GM18517 (cell line): Measurements from ENCODE around the gene G6PC2.
"Not testable (repeated sequence)": the region's sequence is repeated elsewhere in the genome, so short reads cannot be mapped to it uniquely, and the experiment has no call there.

ENCODE experiments used
- ATAC-seq: cut with Tn5 transposase; IDR thresholded peaks from one replicate; pipeline ENCODE4 v1.9.1; 2021; ENCODE audit warnings: mild to moderate bottlenecking, moderate library complexity; ENCODE audit not compliant: unreplicated experiment

The G6PC2 gene, protein sequence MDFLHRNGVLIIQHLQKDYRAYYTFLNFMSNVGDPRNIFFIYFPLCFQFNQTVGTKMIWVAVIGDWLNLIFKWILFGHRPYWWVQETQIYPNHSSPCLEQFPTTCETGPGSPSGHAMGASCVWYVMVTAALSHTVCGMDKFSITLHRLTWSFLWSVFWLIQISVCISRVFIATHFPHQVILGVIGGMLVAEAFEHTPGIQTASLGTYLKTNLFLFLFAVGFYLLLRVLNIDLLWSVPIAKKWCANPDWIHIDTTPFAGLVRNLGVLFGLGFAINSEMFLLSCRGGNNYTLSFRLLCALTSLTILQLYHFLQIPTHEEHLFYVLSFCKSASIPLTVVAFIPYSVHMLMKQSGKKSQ

DNA sequence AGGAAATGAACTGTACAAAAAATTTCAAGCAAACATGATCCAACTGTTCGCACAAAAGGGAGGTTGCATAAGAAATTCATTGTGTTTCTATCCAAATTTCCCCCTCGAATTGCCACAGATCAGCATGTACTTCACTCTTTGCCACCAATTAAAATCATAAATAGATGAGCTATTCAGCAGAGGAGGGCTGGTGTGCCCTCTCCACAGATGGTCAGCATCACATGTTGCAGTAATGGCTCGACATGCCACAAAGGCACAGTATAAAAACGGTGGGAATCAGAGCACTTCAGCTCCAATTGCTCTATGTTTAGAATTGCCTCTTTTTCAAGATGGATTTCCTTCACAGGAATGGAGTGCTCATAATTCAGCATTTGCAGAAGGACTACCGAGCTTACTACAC lies at the start of gene G6PC2:
TSS of gene G6PC2 (plus strand) at position 289 of the 400 bp plus-strand sequence. CDS start at position 330, 41 bp downstream.
- no peak for ATAC-seq

DNA sequence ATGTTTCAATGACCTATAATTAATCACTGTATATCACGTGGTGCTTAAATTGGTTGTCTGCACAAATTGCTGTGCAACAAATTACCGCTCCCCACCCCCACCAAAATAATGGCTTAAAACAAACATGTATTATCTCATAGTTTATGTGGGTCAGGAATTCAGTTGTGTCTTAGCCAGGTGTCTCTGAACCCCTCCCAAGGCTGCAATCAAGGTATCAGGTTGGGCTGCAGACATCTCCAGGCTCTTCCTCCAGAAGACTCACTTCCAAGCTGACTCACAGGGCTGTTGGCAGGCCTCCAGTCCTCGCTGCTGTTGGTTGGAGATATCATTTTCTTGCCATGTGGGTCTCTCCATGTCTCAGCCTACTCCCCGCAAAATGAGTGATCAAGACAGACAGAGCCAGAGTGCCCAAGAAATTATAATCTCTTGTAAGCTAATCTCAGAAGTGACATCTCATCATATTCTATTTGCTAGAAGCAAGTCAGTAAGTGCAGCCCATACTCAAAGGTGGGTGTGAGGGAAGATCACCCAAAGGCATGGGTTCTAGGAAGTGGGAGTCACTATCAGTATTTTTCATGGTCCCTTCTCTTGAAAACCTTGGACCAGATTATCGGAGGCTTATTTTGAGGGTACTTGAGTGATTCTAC lies 49.3 kb upstream of the G6PC2 start:
- no peak for ATAC-seq

DNA sequence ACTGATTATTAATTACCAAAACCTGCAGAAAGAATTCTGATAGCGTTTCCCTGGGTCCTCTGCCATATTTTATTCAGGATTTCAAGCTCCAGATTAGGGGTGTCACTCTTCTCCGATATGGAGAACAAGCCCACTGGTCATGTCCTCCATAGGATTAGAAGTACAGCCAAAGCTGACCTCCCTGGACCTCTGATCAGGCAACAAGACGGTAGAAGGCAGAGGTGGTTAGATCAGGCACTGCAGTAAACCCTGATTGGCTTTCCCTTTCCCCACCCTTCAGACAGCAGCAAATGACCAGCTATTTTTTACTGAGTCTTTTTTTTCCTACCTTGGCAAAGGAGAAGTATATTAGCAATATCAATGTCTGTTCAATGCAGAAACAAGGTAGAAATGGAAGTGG lies 48.6 kb upstream of the G6PC2 start:
- ATAC-seq: no peak

DNA sequence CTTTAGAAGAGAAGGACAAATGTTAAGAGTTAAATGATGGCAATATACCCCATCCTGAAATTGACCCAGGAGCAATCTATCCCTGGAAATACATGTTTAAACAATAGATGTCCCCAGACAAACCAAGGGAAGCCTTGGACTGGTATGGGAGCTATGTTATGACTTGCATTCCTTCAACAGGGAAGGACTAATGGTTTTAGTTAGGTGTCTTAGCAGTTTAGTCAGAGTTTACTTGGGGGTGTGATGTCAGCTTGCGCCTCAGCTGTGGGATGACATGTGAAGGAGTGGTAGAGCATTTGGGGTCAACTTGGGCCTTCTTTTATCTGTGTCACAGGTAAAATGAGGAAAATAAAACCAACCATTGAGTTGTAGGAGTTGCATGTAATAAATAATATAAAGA lies 47.6 kb upstream of the G6PC2 start:
- no peak for ATAC-seq

DNA sequence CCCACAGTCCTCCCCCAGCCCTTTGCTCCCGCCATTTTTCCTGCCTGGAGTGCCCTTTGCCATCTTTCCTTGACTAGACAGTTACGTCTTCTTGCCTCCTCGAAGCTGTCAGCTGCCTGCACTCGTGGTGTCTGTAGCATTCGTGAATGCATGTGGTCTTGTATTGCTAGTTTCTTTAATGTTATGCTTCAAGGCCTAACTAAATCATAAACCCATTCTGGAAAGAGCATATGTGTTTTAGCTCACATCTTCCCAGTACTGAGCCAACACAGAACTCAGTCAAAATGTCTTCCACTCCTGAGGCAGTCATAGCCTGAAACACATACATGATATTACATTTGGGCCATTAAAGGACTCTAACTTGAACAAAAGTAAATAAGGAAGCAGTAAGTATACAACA lies 46.4 kb upstream of the G6PC2 start:
- ATAC-seq: no peak

DNA sequence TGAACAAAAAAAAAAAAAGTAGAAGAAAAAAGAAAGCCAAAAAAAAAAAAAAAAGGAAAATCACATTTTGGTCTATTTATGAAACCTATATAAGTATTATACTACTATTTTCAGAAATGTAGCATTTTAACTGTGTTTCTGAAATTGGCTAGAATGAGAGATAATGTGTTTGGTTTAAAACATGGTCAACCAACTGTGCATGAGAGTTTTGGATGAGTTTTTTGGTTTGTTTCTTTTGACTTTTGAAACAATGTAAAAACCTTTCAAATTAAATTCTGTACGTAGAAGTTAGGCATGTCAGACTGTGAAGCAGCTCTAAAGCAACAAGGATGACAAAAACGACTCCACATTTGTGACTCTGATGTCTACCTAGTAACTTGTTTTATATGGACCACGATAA lies 45.5 kb upstream of the G6PC2 start:
- ATAC-seq: no peak

DNA sequence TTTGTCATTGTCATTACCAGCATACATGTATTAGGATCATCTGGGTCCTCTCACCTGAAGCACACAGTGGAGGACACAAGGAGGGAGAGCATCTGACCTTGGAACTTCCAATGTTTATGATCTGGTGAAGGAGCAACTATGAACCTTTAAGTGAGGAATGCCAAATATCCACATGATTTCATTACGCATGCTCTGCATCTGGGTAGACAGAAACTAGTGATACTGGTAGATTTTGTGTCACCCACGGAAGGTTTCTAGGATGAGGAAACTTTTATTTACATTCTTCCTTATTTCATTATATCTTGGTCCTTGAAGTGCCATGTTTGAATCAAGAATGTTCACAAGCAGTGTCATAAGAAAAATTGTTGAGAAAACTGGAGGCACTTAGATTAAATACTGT lies 42.9 kb upstream of the G6PC2 start:
- no peak for ATAC-seq

DNA sequence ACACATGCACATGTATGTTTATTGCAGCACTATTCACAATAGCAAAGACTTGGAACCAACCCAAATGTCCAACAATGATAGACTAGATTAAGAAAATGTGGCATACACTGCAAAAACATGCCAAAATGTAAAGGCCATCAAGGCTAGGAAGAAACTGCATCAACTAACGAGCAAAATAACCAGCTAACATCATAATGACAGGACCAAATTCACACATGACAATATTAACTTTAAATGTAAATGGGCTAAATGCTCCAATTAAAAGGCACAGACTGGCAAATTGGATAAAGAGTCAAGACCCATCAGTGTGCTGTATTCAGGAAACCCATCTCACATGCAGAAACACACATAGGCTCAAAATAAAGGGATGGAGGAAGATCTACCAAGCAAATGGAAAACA lies 33.9 kb upstream of the G6PC2 start:
- ATAC-seq: not testable (repeated sequence)

DNA sequence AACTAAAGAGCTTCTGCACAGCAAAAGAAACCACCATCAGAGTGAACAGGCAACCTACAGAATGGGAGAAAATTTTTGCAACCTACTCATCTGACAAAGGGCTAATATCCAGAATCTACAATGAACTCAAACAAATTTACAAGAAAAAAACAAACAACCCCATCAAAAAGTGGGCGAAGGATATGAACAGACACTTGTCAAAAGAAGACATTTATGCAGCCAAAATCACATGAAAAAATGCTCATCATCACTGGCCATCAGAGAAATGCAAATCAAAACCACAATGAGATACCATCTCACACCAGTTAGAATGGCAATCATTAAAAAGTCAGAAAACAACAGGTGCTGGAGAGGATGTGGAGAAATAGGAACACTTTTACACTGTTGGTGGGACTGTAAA lies 30.7 kb upstream of the G6PC2 start:
- ATAC-seq: not testable (repeated sequence)

DNA sequence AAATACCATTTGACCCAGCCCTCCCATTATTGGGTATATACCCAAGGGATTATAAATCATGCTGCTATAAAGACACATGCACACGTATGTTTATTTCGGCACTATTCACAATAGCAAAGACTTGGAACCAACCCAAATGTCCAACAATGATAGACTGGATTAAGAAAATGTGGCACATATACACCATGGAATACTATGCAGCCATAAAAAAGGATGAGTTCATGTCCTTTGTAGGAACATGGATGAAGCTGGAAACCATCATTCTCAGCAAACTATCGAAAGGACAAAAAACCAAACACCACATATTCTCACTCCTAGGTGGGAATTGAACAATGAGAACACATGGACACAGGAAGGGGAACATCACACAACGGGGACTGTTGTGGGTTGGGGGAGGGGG lies 30.3 kb upstream of the G6PC2 start:
- not testable (repeated sequence) for ATAC-seq

DNA sequence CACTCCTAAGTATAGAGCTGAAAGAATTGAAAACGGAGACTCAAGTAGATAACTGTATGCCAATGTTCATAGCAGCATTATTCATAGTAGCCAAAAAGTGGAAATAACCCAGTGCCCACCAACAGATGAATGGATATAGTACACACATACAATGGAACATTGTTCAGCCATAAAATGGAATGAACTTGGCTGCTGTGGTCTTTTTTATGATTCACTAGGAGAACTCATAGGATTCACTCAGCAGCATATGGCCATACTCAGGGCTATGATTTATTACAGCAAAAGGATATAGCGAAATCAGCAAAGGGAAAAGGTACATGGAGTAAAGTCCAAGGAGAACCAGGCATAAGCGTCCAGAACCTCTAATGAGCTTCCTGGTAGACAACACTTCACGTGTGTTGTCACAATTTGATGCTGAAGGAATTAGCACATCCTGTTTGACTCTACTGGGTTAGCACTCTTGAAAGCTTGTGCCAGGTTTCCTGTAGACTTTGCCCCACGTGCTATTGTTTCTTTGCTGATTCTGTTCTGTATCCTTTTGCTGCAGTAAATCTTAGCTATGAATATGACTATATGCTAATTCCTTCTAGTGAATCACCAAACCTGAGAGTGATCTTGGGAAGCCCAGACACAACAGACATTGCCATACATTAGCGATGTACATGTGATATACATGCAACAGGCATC lies 26.6 kb upstream of the G6PC2 start:
- ATAC-seq: no peak

DNA sequence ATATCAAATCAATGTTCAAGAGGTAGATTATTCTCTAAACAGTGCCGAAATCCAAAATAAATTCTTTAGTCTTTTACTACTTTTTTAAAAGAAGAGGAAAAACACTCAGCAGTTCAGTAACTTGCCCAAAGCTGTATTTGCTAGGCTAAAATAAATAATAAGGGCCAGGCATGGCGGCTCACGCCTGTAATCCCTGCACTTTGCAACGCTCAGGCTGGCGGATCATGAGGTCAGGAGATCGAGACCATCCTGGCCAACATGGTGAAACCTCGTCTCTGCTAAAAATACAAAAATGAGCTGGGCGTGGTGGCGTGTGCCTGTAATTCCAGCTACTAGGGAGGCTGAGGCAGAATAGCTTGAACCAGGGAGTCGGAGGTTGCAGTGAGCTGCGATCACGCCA lies 18.9 kb upstream of the G6PC2 start:
- not testable (repeated sequence) for ATAC-seq

DNA sequence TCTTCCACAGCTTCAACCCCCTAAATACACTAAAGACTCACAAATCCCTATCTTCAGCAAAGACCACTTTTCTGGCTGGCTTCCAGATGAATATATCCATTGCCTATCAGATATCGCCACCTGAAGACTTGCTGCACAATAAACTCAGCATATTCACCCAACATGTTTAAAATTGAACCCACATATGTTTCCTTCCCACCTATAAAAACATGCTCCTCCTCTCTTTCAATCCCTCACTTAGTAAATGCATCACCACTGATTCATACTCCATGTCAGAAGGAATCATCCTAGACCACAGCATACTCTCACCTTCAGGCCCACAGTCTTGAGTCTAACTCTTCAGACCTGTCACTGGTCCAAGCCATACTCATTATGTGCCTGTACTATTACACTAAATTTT lies 16.1 kb upstream of the G6PC2 start:
- no peak for ATAC-seq

DNA sequence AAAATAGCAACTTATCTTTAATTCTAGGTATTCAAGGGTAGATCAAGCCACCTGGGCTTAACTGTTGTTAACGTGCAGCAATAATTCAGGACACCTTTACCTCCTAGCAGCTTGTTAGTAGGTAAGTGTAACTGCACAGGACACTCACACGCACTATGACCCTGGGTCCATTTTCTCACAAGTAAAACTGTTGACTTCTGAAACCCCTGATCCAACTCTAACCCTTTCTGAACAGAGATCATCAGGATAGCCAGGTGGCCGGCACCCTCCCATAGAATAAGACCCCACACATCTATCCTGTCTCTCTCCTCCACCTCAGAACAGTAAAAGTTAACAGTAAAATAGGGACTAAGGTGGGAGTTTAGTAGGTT lies 11.5 kb upstream of the G6PC2 start:
- ATAC-seq: no peak

DNA sequence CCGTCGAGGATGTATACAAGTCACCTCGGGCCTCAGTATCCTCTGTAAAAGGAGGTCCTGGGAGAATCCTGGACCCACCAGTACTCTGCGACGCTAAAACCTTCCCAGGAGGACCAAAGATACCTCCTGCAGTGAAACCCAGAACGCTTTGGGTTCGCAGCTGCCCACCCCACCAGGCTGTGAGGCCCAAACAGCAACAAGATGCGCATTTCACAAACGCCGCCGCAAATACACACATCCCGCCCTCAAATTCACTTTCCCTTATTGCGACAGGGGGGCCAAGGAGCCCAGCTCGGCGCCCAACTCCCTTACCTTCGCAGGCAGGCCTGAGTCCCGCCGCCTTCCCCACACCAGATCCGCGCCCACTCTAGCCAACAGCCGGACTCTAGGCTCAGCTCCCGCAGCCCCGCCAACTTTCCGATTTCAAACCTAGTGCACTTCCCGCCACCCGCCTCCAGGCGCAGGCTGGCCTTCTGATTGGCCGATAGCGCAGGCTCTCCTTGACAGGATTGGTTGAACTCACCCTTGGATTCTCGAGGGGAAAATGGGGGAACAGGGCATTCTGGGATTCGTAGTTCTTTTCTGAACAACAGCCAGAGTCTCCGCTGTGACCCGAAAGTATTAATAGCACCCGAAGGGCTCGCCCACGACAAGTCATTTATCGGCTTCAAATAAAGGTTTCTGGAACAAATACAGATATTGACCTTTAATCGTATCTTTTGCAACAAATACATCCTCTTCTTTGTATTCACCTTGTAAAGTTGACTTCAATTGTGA lies 10.9 kb upstream of the G6PC2 start, which contains the start of gene SPC25:
TSS of gene SPC25 (minus strand) at position 425 of the 777 bp plus-strand sequence. CDS start 911 bp downstream, outside the sequence.
- peak; percentile 100 for ATAC-seq

DNA sequence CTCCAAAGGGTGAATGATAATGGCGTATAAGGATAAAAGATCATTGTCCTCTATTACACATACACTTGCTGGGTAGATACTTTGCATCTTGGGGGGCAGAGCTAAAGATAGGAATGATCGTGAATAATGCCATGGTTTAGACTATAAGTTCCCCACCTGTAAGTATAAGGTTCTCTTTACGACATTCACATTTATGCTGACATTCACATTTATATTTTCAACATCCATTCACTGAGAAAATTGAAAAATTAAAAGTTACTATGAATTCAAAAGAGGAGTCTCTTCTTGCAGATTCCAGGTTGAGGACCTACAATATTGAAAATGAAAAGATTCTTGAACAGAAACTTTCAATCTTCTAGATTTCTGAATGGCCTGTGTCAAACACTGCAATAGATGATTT lies 8.8 kb upstream of the G6PC2 start:
- no peak for ATAC-seq

DNA sequence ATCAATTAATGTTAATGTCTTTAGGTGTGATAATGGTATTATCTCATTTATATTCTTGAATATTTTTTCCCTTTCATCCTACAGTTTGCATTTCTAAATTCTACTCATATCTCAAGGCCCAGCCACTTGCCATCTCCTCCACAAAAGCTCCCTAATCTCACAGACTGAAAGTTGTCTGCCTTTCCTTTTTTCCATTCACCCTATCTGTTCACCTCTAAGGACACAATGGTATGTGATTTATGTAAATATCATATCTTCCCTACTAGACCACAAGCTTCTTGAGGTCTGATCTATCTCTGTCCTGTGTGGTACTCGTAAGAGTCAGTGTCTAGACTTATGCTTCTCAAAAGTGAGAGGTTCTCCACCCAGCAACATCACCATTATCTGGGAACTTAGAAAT lies 7.0 kb upstream of the G6PC2 start:
- ATAC-seq: no peak

DNA sequence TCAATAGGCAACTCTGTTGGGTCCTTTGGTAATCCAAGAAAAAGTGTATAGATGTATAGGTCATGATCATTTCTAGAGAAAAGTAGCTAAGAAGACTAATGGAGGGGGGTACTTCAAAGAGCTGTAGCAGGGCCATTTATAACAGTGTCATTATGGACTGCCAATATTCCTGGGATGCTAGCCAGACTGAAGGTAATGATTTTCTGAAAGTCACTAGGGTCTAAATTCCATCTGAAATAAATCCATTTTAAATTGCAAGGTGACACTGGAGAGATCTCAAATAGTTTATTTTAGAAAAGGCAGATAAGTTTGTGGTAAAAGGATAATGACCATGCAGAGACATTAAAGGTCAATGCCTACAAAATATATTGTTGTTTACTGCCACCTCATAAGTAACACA lies 6.4 kb upstream of the G6PC2 start:
- ATAC-seq: no peak

DNA sequence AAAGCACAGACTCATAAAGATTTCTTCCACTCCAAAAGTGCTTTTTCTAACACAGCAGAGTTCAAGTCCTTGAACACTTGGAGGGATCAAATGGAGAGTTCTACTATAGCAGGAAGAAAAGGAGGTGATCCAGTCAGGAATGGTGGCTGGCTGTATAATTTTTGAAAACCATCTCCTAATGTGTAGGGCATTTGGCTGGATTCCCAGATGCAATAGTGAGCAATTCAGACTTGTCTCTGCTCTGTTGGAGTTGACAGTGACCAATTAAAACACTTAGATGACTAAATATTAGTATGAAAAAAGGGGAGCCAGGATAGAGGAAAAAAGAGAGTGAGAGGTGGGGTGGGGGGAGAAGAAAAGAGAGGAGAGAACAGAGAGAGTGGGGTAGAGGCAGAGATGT lies 5.3 kb upstream of the G6PC2 start:
- no peak for ATAC-seq

DNA sequence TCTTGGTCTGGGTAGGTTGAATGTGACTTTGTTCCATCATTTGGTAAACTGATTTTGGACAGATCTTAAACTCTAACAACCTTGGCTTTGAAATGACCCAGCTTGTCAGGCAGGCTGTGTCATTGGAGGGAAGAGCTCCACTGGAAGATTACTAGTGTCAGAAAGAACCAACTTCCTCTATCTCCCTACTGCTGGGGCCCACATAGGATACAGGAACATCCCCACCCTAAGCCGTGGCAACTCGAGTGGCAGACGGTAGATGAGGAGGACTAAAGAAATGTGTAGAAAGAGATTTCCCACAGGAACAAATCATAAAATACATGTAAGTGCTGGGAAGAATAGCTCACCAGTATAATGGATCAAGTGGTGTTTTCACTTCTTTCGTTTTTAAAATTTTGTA lies 4.3 kb upstream of the G6PC2 start:
- no peak for ATAC-seq

DNA sequence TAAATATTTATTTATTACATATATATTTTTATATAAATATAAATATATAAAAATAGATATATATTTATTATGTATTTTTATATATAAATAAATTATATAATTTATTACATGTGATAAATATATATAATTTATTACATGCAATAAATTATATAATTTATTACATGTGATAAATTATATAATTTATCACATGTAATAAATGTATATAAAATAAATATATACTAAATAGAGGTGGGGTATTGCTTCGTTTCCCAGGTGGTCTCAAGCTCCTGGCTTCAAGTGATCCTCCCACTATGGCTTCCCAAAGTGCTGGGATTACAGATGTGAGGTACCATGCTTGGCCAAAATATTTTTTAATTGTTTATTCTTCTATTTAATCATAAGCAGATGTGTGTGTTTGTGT lies 3.6 kb upstream of the G6PC2 start:
- ATAC-seq: no peak
